ENCODE measurements around the gene SELE.

The SELE gene

DNA sequence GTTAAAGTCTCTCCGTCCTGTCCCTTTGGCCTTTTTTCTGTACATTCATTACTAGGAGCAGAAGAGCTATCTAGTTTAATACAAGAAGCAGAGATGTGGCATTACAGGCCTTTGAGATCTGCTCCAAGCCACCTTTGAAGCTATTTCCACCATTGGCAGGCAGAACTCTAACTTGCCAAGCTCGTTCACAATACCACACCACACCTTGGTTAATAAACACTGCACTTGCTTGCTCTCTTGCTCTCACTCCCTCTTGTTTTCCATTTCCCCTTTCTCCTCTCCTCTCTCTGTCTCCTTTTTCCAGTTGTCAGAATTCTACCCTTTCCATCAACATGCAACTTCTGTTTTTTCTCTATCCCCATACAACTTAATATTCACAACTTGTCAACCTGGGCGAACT is 7.0 kb downstream of the SELE start:
- Histone ChIP-seq H3K4me3 (ENCODE audit: low read length, poor library complexity, severe bottlenecking) (no peak overlapping the region), H3K9me2 (replicated peaks; ENCODE audit: low read depth, low read length) (no peaks in the 10 kb centered on the region), H3K4me2 (ENCODE audit: low read depth, low read length, poor library complexity, severe bottlenecking) (no peak overlapping the region), H3K79me2 (ENCODE audit: insufficient read depth, low read length) (no peaks in the 10 kb centered on the region), H3K36me3 (ENCODE audit: insufficient read depth, low read length) (no peaks in the 10 kb centered on the region), H3F3A (ENCODE audit: low read depth) (no peaks in the 10 kb centered on the region), H4K20me1 (ENCODE audit: insufficient read depth, low read length, poor library complexity, severe bottlenecking) (no peaks in the 10 kb centered on the region), H2AFZ (ENCODE audit: low read length) (no peak overlapping the region), H3K4me1 (ENCODE audit: insufficient read depth, low read length, poor library complexity, severe bottlenecking) (peaks cover 11% of the 10 kb centered on the region), H3K9me3 (ENCODE audit: insufficient read depth, low read depth, low read length) (no peaks in the 10 kb centered on the region), H3K9ac (ENCODE audit: low read depth, low read length, poor library complexity, severe bottlenecking) (no peak overlapping the region), H3K27me3 (ENCODE audit: insufficient read depth, low read length, poor library complexity, severe bottlenecking) (no peaks in the 10 kb centered on the region)
- TF ChIP-seq CTCF (conservative IDR thresholded peaks at IDR 0.05; ENCODE audit: low read length) = no peak
- TF ChIP-seq EZH2phosphoT487 (IDR thresholded peaks at IDR 0.05; ENCODE audit: borderline replicate concordance) = no peak

- Histone ChIP-seq H3K4me3 (ENCODE audit: low read length, poor library complexity, severe bottlenecking) (no peak overlapping the region), H3F3A (ENCODE audit: low read depth) (no peaks in the 10 kb centered on the region), H2AFZ (ENCODE audit: low read length) (no peak overlapping the region), H3K9me3 (ENCODE audit: insufficient read depth, low read depth, low read length) (no peaks in the 10 kb centered on the region), H3K4me1 (ENCODE audit: insufficient read depth, low read length, poor library complexity, severe bottlenecking) (peaks cover 11% of the 10 kb centered on the region), H3K9ac (ENCODE audit: low read depth, low read length, poor library complexity, severe bottlenecking) (no peak overlapping the region), H3K27me3 (ENCODE audit: insufficient read depth, low read length, poor library complexity, severe bottlenecking) (no peaks in the 10 kb centered on the region), H4K20me1 (ENCODE audit: insufficient read depth, low read length, poor library complexity, severe bottlenecking) (no peaks in the 10 kb centered on the region), H3K79me2 (ENCODE audit: insufficient read depth, low read length) (no peaks in the 10 kb centered on the region), H3K36me3 (ENCODE audit: insufficient read depth, low read length) (no peaks in the 10 kb centered on the region), H3K4me2 (ENCODE audit: low read depth, low read length, poor library complexity, severe bottlenecking) (no peak overlapping the region), H3K9me2 (replicated peaks; ENCODE audit: low read depth, low read length) (no peaks in the 10 kb centered on the region)
- no peak for TF ChIP-seq CTCF (conservative IDR thresholded peaks at IDR 0.05; ENCODE audit: low read length)
- no peak for TF ChIP-seq EZH2phosphoT487 (IDR thresholded peaks at IDR 0.05; ENCODE audit: borderline replicate concordance)
These were observed 7.9 kb downstream of the SELE start for GRCh38 chr1:169725930-169726329.

GRCh38 chr1:169724168-169724567 is 9.7 kb downstream of the SELE start:
- H2AFZ ChIP-seq (ENCODE audit: low read length) = no peak overlapping the region
- no peaks in the 10 kb centered on the region for H3K27me3 ChIP-seq (ENCODE audit: insufficient read depth, low read length, poor library complexity, severe bottlenecking)
- H4K20me1 ChIP-seq (ENCODE audit: insufficient read depth, low read length, poor library complexity, severe bottlenecking) = no peaks in the 10 kb centered on the region

More at GRCh38 chr1:169724168-169724567, 9.7 kb downstream of the SELE start:
- TF ChIP-seq EZH2phosphoT487 (IDR thresholded peaks at IDR 0.05; ENCODE audit: borderline replicate concordance) (no peak), CTCF (conservative IDR thresholded peaks at IDR 0.05; ENCODE audit: low read length) (no peak)
- no peak overlapping the region for H3K9ac ChIP-seq (ENCODE audit: low read depth, low read length, poor library complexity, severe bottlenecking)
- no peaks in the 10 kb centered on the region for H3K9me3 ChIP-seq (ENCODE audit: insufficient read depth, low read depth, low read length)
- no peaks in the 10 kb centered on the region for H3K36me3 ChIP-seq (ENCODE audit: insufficient read depth, low read length)
- peaks cover 11% of the 10 kb centered on the region for H3K4me1 ChIP-seq (ENCODE audit: insufficient read depth, low read length, poor library complexity, severe bottlenecking)
- no peaks in the 10 kb centered on the region for H3K79me2 ChIP-seq (ENCODE audit: insufficient read depth, low read length)
- H3K9me2 ChIP-seq (replicated peaks; ENCODE audit: low read depth, low read length) = no peaks in the 10 kb centered on the region
- H3F3A ChIP-seq (ENCODE audit: low read depth) = no peaks in the 10 kb centered on the region
- no peak overlapping the region for H3K4me2 ChIP-seq (ENCODE audit: low read depth, low read length, poor library complexity, severe bottlenecking)
- H3K4me3 ChIP-seq (ENCODE audit: low read length, poor library complexity, severe bottlenecking) = no peak overlapping the region
